ENCODE results near the gene PCDHGA1.
A peak's percentile ranks its signal among the peaks of the same experiment; 100 is the strongest.

The PCDHGA1 gene

GRCh38 chr5:141515141-141515540 is 184.8 kb downstream of the PCDHGA1 start:
- DNase-seq (ENCODE audit: low read depth), result no peak
- TF ChIP-seq, protein P1, sequence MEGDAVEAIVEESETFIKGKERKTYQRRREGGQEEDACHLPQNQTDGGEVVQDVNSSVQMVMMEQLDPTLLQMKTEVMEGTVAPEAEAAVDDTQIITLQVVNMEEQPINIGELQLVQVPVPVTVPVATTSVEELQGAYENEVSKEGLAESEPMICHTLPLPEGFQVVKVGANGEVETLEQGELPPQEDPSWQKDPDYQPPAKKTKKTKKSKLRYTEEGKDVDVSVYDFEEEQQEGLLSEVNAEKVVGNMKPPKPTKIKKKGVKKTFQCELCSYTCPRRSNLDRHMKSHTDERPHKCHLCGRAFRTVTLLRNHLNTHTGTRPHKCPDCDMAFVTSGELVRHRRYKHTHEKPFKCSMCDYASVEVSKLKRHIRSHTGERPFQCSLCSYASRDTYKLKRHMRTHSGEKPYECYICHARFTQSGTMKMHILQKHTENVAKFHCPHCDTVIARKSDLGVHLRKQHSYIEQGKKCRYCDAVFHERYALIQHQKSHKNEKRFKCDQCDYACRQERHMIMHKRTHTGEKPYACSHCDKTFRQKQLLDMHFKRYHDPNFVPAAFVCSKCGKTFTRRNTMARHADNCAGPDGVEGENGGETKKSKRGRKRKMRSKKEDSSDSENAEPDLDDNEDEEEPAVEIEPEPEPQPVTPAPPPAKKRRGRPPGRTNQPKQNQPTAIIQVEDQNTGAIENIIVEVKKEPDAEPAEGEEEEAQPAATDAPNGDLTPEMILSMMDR (conservative IDR thresholded peaks at IDR 0.05; ENCODE audit: low read depth, low read length), result no peak
- no peak overlapping the region for H3K4me3 ChIP-seq (ENCODE audit: low read depth, low read length)

DNA sequence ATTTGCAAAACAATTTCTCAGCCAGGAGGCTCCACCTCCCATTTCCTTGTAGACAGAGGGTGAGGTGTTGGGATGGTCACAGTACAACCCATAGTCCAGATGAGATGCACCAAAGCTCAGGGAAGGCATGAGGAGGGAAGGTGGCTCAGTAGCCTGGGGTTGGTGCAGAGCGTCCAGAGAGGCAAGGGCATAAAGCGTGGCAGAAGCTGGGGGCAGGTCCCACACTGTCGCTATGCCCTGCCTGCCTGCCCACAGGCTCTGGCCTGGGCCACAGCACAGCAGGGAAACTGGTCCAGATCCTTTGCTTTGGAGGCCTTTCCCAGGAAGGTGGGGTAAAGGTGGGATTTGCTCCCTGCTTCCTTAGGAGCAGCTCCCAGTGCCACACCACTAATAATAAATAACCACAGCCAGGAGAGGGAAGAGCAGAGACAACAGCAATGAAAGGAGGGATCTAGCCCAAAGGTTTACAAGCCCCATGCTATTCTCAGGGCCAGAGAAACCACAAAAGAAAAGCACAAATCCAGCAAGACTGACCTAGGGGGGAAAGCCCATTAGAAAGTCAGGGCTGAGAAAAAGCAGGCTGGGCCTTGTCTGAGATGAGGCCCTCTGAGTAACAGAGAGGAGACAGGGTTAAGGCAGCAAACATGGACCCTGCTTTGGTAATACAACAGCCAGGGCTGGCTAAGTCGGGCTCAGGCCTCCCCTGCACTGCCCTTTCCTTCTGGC is 185.8 kb downstream of the PCDHGA1 start:
- no peak overlapping the region for H3K4me3 ChIP-seq (ENCODE audit: low read depth, low read length)
- TF ChIP-seq, protein P1 (conservative IDR thresholded peaks at IDR 0.05; ENCODE audit: low read depth, low read length), result no peak
- DNase-seq (ENCODE audit: low read depth), result no peak

DNA sequence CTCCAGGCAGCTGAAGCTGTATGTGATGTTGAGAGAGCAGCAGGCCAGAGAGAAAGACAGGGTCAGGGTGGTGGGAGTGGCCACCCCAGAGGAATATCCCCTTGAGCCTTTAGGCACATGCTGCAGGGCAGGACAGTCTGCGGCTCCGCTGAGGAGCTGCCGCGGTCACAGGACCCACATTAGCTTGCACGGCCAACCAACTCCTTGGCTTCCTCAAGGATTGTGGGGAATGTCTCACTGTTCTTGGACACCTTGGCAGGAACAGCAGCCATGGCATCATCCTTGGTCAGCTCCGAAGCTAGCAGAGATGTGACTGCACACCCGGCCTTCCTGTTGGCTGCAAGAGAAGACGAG is 186.3 kb downstream of the PCDHGA1 start:
- TF ChIP-seq, protein P1 (conservative IDR thresholded peaks at IDR 0.05; ENCODE audit: low read depth, low read length), result no peak
- DNase-seq (ENCODE audit: low read depth), result no peak
- no peak overlapping the region for H3K4me3 ChIP-seq (ENCODE audit: low read depth, low read length)

- DNase-seq (ENCODE audit: low read depth), result no peak
- TF ChIP-seq, protein P1 (conservative IDR thresholded peaks at IDR 0.05; ENCODE audit: low read depth, low read length), result no peak
- no peak overlapping the region for H3K4me3 ChIP-seq (ENCODE audit: low read depth, low read length)
Measured at GRCh38 chr5:141517312-141517711, 187.0 kb downstream of the PCDHGA1 start.

- TF ChIP-seq, protein P1 (conservative IDR thresholded peaks at IDR 0.05; ENCODE audit: low read depth, low read length), result no peak
- no peak overlapping the region for H3K4me3 ChIP-seq (ENCODE audit: low read depth, low read length)
- DNase-seq (ENCODE audit: low read depth), result peak; percentile 47
Measured at GRCh38 chr5:141517880-141518617, 187.7 kb downstream of the PCDHGA1 start.

GRCh38 chr5:141518618-141519015 is 188.3 kb downstream of the PCDHGA1 start:
- TF ChIP-seq, protein P1 (conservative IDR thresholded peaks at IDR 0.05; ENCODE audit: low read depth, low read length), result no peak
- DNase-seq (ENCODE audit: low read depth), result no peak

More at GRCh38 chr5:141518618-141519015, 188.3 kb downstream of the PCDHGA1 start:
- H3K4me3 ChIP-seq (ENCODE audit: low read depth, low read length), result no peak overlapping the region
